ENCODE measurements around the gene PARL.

DNA sequence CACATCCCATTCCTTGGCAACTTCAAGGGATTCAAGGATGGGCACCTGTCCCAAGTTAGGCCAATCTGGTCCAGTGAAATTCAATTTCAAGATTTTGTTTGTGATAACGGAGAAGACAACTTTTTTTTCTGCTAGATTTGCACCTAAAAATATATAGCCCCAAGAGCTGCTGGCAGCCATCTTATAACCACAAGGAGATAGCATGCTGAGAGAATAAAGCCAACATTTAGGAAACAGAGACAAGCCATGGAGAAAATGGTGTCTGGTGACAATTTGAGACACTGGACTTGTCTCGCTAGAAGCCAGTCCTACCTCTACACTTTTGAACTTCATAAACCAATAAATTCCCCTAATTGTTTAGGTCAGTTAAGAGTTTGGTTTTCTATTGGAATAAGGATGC lies 5.4 kb downstream of the PARL start:
- TF ChIP-seq, protein P1, sequence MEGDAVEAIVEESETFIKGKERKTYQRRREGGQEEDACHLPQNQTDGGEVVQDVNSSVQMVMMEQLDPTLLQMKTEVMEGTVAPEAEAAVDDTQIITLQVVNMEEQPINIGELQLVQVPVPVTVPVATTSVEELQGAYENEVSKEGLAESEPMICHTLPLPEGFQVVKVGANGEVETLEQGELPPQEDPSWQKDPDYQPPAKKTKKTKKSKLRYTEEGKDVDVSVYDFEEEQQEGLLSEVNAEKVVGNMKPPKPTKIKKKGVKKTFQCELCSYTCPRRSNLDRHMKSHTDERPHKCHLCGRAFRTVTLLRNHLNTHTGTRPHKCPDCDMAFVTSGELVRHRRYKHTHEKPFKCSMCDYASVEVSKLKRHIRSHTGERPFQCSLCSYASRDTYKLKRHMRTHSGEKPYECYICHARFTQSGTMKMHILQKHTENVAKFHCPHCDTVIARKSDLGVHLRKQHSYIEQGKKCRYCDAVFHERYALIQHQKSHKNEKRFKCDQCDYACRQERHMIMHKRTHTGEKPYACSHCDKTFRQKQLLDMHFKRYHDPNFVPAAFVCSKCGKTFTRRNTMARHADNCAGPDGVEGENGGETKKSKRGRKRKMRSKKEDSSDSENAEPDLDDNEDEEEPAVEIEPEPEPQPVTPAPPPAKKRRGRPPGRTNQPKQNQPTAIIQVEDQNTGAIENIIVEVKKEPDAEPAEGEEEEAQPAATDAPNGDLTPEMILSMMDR (IDR thresholded peaks at IDR 0.05), result no peak
- no peak for TF ChIP-seq EP300 (IDR thresholded peaks at IDR 0.05; ENCODE audit: borderline replicate concordance in 1 of 2, low read depth in 1 of 2, low read length in 1 of 2)
- no peak for TF ChIP-seq FOXM1 (IDR thresholded peaks at IDR 0.05; ENCODE audit: low read depth)
- TF ChIP-seq POLR2AphosphoS5 (IDR thresholded peaks at IDR 0.05; ENCODE audit: low read depth, low read length), result no peak
- TF ChIP-seq GABPA (IDR thresholded peaks at IDR 0.05; ENCODE audit: low read depth), result no peak
- TF ChIP-seq, protein P2, sequence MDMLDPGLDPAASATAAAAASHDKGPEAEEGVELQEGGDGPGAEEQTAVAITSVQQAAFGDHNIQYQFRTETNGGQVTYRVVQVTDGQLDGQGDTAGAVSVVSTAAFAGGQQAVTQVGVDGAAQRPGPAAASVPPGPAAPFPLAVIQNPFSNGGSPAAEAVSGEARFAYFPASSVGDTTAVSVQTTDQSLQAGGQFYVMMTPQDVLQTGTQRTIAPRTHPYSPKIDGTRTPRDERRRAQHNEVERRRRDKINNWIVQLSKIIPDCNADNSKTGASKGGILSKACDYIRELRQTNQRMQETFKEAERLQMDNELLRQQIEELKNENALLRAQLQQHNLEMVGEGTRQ (IDR thresholded peaks at IDR 0.05; ENCODE audit: borderline replicate concordance, low read depth, low read length), result no peak

All from SK-N-SH (cell line).